DOHH2 (cell line): ENCODE measurements around the gene ELF1.

Experiments
- H3F3A ChIP-seq: fragments of 200-600 bp; sonication (generic), shearing (Covaris generic); 2 replicates; pipeline ENCODE4 v1.6.0; 2016; ENCODE audit warnings: antibody characterized with exemption, mild to moderate bottlenecking; ENCODE audit not compliant: control insufficient read depth, insufficient read depth
- H3K27ac ChIP-seq: fragments of 200-600 bp; sonication (generic); 2 replicates; pipeline ENCODE4 v1.5.1; 2014; ENCODE audit warnings: low read depth, mild to moderate bottlenecking, low read length, moderate library complexity
- H3K27me3 ChIP-seq: fragments of 200-600 bp; sonication (generic); 2 replicates; pipeline ENCODE4 v1.6.1; 2014; ENCODE audit warnings: mild to moderate bottlenecking, low read length, mixed read lengths; ENCODE audit not compliant: control insufficient read depth
- H3K36me3 ChIP-seq: fragments of 200-600 bp; sonication (generic); 2 replicates; pipeline ENCODE4 v1.6.1; 2014; ENCODE audit warnings: mild to moderate bottlenecking, low read length, moderate library complexity, mixed read lengths; ENCODE audit not compliant: control insufficient read depth
- H3K4me1 ChIP-seq: fragments of 200-600 bp; sonication (generic); 2 replicates; pipeline ENCODE4 v1.6.1; 2014; ENCODE audit warnings: mild to moderate bottlenecking, low read length, mixed read lengths; ENCODE audit not compliant: control insufficient read depth
- H3K4me2 ChIP-seq: fragments of 200-600 bp; sonication (generic); 2 replicates; pipeline ENCODE4 v1.6.0; 2014; ENCODE audit warnings: mild to moderate bottlenecking, low read length, moderate library complexity
- H3K4me3 ChIP-seq: fragments of 200-600 bp; sonication (generic); 2 replicates; pipeline ENCODE4 v1.5.1; 2014; ENCODE audit warnings: mild to moderate bottlenecking, low read length, mixed read lengths
- H3K79me2 ChIP-seq: fragments of 200-600 bp; sonication (generic); 2 replicates; pipeline ENCODE4 v1.6.1; 2014; ENCODE audit warnings: mild to moderate bottlenecking, low read length, mixed read lengths; ENCODE audit not compliant: control insufficient read depth
- H3K9me2 ChIP-seq: fragments of 200-600 bp; sonication (generic); replicated peaks from 2 replicates; pipeline ENCODE4 v1.6.1; 2014; ENCODE audit warnings: mild to moderate bottlenecking, low read length, mixed read lengths; ENCODE audit not compliant: control insufficient read depth
- H3K9me3 ChIP-seq: fragments of 200-600 bp; sonication (generic); 2 replicates; pipeline ENCODE4 v1.6.1; 2014; ENCODE audit warnings: antibody characterized with exemption, low read length, mixed read lengths; ENCODE audit not compliant: control insufficient read depth, insufficient read depth
- H4K20me1 ChIP-seq: fragments of 200-600 bp; sonication (generic); 2 replicates; pipeline ENCODE4 v1.6.0; 2014; ENCODE audit warnings: low read depth, mild to moderate bottlenecking, antibody characterized with exemption, low read length, moderate library complexity; ENCODE audit not compliant: control insufficient read depth, insufficient read depth
- EZH2phosphoT487 ChIP-seq: fragments of 200-600 bp; sonication (generic); IDR thresholded peaks from 2 replicates; pipeline ENCODE4 v1.6.1; 2017; ENCODE audit warnings: borderline replicate concordance, mild to moderate bottlenecking, antibody characterized with exemption, low read length, moderate library complexity, mixed read lengths
- TF ChIP-seq, protein P1 (sequence below): fragments of 200-600 bp; sonication (generic); IDR thresholded peaks from one replicate; pipeline ENCODE4 v1.5.1; 2014; ENCODE audit warnings: antibody characterized with exemption, mild to moderate bottlenecking, low read depth, low read length; ENCODE audit not compliant: poor library complexity, severe bottlenecking

ELF1 gene

DNA sequence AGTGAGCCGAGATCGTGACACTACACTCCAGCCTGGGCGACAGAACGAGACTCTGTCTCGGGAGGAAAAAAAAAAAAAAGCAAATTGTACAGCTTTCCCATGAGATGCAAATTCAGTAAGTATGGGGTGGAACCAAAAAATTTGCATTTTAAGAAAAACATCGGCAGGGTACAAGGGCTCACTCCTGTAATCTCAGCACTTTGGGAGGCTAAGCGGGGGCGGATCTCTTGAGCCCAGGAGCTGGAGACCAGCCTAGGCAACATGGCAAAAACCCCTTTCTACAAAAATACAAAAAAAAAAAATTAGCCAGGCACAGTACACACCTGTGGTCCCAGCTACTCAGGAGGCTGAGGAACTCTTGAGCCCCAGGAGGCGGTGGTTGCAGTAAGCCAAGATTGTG is 91.2 kb downstream of the ELF1 start:
- no peaks in the 10 kb centered on the region for H3K27me3 ChIP-seq
- H4K20me1 ChIP-seq = 0 out of 2 replicates have a peak, but pooled peaks cover 3% of the 10 kb centered on the region
- no peak overlapping the region for H3K4me3 ChIP-seq
- no peak for TF ChIP-seq EZH2phosphoT487
- TF ChIP-seq, protein P1, sequence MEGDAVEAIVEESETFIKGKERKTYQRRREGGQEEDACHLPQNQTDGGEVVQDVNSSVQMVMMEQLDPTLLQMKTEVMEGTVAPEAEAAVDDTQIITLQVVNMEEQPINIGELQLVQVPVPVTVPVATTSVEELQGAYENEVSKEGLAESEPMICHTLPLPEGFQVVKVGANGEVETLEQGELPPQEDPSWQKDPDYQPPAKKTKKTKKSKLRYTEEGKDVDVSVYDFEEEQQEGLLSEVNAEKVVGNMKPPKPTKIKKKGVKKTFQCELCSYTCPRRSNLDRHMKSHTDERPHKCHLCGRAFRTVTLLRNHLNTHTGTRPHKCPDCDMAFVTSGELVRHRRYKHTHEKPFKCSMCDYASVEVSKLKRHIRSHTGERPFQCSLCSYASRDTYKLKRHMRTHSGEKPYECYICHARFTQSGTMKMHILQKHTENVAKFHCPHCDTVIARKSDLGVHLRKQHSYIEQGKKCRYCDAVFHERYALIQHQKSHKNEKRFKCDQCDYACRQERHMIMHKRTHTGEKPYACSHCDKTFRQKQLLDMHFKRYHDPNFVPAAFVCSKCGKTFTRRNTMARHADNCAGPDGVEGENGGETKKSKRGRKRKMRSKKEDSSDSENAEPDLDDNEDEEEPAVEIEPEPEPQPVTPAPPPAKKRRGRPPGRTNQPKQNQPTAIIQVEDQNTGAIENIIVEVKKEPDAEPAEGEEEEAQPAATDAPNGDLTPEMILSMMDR = no peak
- H3K4me2 ChIP-seq = no peak overlapping the region
- H3K9me3 ChIP-seq = no peaks in the 10 kb centered on the region
- H3K36me3 ChIP-seq = peaks cover 49% of the 10 kb centered on the region
- peaks cover 82% of the 10 kb centered on the region for H3F3A ChIP-seq
- no peak overlapping the region for H3K27ac ChIP-seq
- H3K4me1 ChIP-seq = peaks cover 27% of the 10 kb centered on the region
- peaks cover 31% of the 10 kb centered on the region for H3K79me2 ChIP-seq
- H3K9me2 ChIP-seq = no peaks in the 10 kb centered on the region

DNA sequence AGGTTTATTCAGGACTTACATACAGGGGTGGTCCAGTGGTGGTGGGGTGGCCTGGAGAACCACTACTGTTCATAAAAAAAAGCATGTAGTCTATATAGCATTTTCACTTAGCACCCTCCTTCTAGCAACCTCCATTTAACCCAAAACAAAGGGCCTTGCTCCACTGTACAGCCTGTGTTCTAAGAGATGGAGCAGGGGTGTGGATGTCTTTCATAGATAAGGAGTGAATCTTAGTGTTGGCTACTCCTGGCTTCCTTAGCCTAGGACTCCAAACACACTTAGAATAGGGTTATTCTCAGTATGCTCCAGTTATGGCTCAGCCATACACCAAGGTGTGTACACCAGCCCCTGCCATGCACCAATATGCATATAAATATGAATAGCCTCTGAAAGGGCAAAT is 95.2 kb downstream of the ELF1 start:
- Histone ChIP-seq H3K27ac (no peak overlapping the region), H3K79me2 (peaks cover 23% of the 10 kb centered on the region), H3K4me3 (no peak overlapping the region), H3K9me2 (no peaks in the 10 kb centered on the region), H3K36me3 (peaks cover 12% of the 10 kb centered on the region), H3K9me3 (no peaks in the 10 kb centered on the region), H3K4me1 (peaks cover 27% of the 10 kb centered on the region), H3K27me3 (no peaks in the 10 kb centered on the region), H4K20me1 (no peaks in the 10 kb centered on the region), H3F3A (peaks cover 51% of the 10 kb centered on the region), H3K4me2 (no peak overlapping the region)
- no peak for TF ChIP-seq EZH2phosphoT487
- TF ChIP-seq, protein P1 = no peak

DNA sequence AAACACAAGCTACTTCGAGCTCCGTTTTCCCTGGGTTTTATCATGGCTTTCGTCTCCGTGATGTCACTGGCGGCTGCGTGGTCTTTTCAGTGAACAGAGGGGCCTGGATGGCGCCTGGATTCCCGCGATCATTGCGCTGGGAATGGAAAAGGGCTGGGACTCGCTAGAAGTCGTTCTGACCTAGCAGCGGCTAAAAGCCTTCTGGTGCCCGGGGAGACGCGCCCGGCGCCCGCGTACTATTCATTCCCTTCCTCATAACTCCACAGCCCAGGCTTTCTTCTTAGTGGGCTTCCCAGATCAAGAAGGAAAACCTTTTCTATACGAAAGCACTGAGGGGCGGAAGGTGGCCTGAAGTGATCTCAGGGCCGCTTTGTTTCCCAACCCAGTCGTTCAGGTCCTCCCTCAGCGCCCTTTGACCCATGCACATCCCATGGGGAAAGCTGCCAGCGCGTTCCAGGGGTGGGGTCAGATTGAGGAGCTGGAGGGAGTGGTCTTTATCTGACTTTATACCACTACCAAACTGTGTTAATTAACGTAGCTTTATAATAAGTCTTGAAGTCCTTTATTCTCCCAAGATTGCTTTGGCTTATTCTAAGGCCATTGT is 96.6 kb downstream of the ELF1 start:
- no peak overlapping the region for H3K4me3 ChIP-seq
- no peaks in the 10 kb centered on the region for H3K9me2 ChIP-seq
- no peaks in the 10 kb centered on the region for H4K20me1 ChIP-seq
- peaks cover 34% of the 10 kb centered on the region for H3K79me2 ChIP-seq
- peaks cover 42% of the 10 kb centered on the region for H3F3A ChIP-seq
- TF ChIP-seq, protein P1 = no peak
- no peak for TF ChIP-seq EZH2phosphoT487
- H3K4me2 ChIP-seq = no peak overlapping the region
- no peaks in the 10 kb centered on the region for H3K9me3 ChIP-seq
- no peak overlapping the region for H3K27ac ChIP-seq
- H3K4me1 ChIP-seq = peaks cover 17% of the 10 kb centered on the region
- peaks cover 3% of the 10 kb centered on the region; the same call in 1 of the 2 replicates for H3K36me3 ChIP-seq
- no peaks in the 10 kb centered on the region for H3K27me3 ChIP-seq
